Retina (tissue), 1 donor: Measurements from ENCODE around the gene SLC38A9.

Source experiments
- DNase-seq: peaks from one replicate; pipeline ENCODE4 v3.0.0-alpha.2; 2016

SLC38A9 gene

DNA sequence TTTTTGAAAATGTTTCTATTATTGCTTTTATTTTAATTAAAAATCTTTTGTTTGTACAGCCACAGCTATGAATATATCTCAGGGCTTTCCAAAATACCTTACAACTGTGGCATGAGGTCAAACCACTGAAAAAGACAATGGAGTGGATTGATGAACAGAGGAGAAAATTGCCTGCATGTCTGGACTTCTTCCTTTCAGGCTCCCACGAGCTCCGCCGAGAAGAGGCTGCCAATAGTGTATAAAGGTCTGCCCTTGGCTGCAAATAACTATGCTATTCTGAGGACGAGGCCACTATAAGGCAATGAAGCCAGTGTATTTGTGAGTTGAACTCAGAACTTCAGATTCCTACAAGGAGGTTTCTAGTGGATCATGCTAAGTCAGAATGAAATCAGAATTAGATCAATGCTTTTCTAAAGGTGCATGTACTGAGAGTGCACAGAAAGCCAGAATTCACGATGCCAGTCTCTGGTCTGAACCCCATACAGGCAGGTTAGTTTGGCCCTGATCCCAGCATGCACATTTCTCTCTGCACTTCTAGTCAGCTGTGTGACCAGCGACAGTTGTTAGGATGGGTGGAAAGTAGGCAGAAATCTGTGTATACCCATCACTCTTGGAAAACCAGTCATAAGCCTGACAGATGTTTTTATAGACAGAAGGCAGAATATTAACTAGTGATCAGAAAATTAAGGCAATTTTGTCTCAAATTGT lies 134.6 kb downstream of the SLC38A9 start:
- no peak for DNase-seq

- DNase-seq, result no peak
These were observed 135.5 kb downstream of the SLC38A9 start for GRCh38 chr5:55576661-55577060.
